Globus pallidus (tissue), 1 donor: ENCODE results near the gene KLHDC10.
"Not testable (repeated sequence)": the region's sequence is repeated elsewhere in the genome, so short reads cannot be mapped to it uniquely, and the experiment has no call there.

Experiments
- DNase-seq: peaks from one replicate; pipeline ENCODE4 v3.0.0-alpha.2; 2015; ENCODE audit warnings: low spot score

KLHDC10 gene

GRCh38 chr7:130079846-130080394, 9.6 kb downstream of the KLHDC10 start:
- DNase-seq: no peak

DNA sequence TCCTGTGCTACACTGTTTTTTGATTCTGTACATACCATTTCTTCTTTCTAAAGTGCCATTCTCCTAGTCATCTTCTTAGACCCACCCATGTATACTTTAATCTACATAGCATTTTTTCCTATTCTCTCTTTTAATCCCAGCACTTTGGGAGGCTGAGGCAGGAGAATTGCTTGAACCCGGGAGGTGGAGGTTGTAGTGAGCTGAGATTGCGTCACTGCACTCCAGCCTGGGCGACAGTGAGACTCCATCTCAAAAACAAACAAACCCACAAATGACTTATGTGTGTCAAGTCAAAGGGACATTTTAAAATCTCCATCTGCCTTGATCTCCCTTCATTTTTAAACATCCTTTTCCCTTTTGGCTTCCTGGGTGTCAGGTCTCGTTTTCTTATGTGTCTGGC, 13.2 kb downstream of the KLHDC10 start:
- not testable (repeated sequence) for DNase-seq

DNA sequence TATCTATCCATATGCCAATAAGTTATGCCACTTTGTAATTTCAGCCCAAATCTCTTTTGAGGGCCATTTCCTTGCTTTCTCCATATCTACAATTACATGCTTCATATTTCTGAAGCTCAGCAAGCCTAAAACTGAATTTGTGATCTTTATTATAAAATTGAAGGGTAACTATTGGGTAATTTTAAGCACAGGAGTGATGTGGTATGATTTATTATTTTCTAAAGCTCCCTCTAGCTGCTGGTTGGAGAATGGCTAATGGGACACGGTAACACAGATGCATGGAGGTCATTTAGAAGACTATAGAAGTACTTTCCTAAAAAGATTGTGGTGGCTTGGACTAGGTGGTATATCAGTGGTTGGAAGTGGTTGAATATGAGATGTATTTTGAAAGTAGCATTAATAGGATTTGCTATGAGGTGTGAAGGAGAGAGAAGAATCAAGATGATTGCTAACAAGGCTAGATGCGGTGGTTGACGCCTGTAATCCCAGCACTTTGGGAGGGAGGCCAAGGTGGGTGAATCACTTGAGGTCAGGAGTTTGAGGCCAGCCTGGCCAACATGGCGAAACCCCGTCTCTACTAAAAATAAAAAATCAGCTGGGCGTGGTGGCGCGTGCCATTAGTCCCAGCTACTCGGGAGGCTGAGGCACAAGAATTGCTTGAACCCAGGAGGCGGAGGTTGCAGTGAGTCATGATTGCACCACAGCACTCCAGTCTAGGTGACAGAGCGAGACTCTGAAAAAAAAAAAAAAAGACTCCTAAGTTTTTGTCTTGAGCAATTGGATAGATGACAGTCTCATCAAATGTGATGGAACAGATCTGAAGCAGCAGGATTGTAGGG, 13.9 kb downstream of the KLHDC10 start:
- DNase-seq: no peak

DNA sequence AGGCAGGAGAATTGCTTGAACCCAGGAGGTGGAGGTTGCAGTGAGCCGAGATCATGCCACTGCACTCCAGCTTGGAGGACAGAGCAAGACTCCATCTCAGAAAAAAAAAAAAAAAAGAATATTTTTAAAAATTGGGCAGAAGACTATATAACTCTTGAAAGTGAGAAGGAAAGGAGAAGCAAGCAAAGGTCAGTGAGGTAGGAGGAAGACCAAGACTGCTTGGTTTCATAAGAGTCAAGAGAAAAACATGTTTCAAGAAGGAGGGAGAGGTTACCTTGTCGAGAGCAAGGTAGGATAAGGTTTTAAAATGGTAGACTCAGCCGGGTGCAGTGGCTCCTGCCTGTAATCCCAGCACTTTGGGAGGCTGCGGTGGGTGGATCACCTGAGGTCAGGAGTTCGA, 14.9 kb downstream of the KLHDC10 start:
- DNase-seq: not testable (repeated sequence)

DNA sequence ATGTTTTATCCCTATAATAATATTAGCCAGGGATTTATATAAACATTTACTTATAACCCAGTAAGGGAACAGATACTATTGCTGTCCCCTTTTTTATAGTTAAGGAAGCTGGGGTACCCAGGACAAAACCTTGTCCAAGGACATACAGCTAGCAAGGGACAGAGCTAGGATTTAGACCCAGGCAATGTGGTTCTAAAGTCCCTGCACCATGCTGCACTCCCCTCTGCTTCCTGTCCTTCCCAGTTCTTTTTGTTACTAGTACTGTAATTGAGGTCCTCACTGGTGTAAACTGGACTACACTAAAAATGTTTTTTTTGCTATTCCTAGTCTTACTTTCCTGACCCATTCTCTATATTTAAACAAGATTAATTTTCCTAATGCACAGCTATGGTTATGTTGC, 16.6 kb downstream of the KLHDC10 start:
- DNase-seq: no peak

DNA sequence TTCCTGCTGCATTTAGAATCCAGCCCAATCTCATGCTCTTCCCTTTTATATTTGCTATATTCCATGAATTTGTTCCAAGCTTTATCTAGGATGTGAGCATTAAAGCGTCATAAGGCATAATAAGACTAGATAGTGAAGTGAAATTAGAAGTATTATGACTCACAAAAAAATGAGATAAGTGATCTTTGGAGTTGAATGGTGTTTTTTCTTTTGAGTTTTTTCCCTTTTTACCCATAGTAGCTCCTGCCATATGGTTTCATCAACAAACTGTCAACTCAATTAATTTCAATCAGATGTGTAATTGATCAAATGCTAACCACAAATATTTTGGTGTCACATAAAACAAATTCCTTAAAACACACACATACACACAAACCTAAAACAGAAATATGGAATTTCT, 17.0 kb downstream of the KLHDC10 start:
- no peak for DNase-seq

DNA sequence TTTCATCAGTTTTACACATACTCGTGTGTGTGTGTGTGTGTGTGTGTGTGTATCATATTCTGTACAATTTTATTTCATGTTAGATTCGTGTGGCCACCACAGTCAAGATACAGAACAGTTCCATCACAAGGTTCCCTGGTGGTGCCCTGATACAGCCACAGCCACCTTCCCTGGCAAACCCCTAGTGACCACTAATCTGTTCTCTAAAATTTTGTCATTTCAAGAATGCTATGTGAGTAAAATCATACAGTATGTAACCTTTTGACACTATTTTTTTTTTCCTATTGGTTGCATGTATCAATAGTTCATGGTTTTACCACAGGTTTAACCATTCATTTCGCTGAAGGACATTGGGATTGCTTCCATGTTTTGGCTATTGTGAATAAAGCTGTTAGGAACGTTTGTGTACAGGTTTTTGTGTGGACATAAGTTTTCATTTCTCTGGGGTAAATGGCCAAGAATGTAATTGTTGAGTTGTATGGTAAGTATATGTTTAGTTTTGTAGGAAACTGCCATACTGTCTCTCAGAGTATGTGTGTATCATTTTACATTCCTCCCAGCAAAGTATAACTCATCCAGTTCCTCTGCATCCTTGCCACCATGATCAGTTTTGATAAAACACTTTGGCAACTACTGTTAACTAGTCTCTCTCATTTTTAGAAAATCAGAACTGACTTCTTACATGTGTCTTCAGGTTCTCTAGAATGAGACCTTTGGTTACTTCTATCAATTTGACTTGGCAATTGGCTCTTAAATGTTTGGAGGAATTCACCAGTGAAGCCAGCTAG, 20.6 kb downstream of the KLHDC10 start:
- DNase-seq: no peak

- no peak for DNase-seq
Measured at GRCh38 chr7:130091999-130092398, 21.7 kb downstream of the KLHDC10 start.

DNA sequence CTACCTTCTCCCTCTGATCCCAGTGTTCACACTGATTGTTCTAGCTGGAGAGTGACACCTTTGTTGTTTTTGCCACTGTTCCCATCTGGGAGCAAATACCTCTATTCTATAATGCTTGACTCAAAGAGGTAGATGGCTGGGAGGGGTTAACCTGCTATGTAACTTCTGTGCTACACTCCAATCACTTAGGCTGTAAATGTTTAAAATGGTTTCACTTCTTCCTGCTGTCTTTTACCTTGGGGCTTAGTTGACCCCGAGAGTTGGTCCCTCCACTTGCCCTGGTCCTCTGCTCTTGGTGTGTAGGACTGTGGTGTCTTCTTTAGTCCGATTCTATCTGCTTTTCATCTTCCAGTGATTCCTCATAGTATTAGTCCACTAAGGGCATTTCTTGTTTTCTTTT, 22.3 kb downstream of the KLHDC10 start:
- DNase-seq: no peak

DNA sequence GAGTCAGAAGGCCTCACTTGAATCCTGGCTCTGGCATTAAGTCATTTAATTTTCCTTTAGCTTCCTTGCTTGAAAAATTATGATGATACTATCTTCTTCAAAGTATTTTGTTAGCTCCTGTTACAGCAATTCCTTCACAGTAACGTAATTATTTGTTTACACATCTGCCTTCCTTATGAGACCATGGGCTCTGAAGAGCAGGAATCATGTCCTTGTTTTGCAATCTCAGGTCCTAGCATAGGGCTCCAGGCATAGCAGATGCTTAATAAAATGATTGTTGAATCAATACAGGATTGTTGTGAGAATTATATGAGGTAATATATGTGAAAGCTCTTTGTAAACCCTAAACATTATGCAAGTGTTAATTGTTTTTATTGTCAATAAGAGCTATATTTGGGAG, 25.5 kb downstream of the KLHDC10 start:
- no peak for DNase-seq

GRCh38 chr7:130096243-130096827, 26.0 kb downstream of the KLHDC10 start:
- DNase-seq: no peak

DNA sequence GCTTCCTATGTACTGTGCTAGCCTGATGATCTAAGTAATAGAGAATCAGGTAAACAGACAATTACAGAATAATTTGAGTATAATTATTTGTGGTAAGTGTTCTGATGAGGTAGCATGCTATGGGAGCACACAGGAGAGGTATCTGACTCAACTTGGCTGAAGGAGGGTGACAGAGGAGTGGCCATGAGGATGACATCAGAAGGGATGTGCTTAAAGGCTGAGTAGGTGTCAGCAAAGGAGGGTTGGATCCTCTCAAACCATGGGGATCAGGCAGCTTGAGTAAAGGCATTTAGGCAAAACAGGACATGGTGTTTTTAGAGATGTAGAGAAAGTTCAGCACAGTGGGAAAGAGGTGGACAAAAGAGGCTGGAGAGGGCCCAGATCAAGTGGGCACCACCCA, 29.0 kb downstream of the KLHDC10 start:
- DNase-seq: no peak

GRCh38 chr7:130102588-130102987, 32.3 kb downstream of the KLHDC10 start:
- no peak for DNase-seq

DNA sequence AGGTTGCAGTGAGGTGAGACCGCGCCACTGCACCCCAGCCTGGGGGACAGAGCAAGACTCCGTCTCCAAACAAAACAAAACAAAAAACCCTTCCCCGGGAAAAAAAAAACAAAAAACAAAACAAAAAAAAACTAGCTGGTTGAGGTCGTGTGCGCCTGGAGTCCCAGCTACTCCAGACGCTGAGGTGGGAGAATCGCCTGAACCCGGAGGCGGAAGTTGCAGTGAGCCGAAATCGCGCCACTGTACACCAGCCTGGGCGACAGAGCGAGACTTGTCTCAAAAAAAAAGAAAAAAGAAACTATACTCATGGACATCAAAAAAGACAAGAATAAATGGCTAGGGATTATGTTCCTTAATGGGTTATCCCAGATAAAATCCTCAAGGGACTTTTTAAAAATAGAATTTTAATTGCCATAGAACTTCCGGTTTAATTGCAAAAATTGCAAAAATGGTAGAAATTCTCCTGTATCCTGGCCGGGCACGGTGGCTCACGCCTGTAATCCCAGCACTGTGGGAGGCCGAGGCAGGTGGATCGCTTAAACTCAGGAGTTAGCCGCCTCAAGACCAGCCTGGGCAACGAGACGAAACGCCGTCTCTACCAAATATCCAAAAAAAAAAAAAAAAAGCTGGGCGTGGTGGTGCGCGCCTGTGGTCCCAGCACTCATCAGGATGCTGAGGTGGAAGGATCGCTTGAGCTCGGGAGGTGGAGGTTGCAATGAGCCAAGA, 37.8 kb downstream of the KLHDC10 start:
- DNase-seq: no peak

- DNase-seq: no peak
Measured at GRCh38 chr7:130108809-130109208, 38.5 kb downstream of the KLHDC10 start.

DNA sequence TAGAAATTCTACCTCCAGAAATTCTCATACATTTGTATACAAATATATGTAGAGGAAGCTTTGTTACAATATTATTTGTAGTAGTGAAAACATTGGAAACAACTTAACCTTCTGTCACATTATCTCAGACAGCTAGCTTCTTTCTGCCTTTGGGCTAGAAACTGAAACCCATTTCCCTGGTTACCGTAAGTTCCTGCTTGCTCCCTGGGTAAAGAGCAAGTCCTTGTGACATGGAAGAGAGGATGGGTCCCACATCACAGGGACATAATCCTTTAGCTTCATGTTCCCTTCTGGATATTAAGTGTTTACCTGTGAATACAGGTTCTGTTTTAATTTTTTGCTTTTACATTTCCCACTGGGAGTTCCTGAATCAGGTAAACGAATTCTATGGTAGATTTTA, 41.8 kb downstream of the KLHDC10 start:
- DNase-seq: no peak

GRCh38 chr7:130112662-130113425, 42.5 kb downstream of the KLHDC10 start:
- no peak for DNase-seq

DNA sequence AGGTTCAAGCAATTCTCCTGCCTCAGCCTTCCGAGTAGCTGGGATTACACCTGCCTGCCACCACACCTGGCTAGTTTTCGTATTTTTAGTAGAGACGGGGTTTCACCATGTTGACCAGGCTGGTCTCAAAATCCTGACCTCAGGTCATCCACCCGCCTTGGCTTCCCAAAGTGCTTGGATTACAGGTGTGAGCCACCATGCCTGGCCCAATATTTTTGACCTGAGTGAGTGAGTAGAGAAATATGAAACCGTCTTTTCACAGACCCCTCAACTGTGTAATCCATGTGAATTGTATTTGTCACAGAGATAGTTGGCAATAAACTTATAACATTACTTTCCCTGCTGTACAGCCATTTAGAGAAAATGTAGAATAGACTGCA, 43.1 kb downstream of the KLHDC10 start:
- DNase-seq: not testable (repeated sequence)

DNA sequence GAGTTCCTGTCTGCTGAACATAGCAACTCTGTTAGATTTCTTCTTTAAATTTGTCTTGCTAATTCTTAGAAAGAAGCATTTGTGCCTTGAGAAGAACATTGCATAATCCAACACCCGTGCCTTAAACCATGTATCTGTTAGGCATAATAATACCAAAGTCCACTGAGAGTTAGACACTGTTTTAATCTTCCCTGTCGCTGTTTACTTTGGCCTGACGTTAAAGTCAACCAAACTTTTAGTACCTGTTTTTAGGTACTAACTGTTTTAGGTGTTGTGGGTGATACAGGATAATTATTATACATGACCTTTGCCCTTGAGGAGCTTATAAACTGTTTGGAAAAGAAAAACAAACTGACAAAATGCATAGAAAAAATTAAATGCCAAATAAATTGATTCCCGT, 43.6 kb downstream of the KLHDC10 start:
- DNase-seq: no peak

- DNase-seq: no peak
Measured at GRCh38 chr7:130114374-130114773, 44.0 kb downstream of the KLHDC10 start.

DNA sequence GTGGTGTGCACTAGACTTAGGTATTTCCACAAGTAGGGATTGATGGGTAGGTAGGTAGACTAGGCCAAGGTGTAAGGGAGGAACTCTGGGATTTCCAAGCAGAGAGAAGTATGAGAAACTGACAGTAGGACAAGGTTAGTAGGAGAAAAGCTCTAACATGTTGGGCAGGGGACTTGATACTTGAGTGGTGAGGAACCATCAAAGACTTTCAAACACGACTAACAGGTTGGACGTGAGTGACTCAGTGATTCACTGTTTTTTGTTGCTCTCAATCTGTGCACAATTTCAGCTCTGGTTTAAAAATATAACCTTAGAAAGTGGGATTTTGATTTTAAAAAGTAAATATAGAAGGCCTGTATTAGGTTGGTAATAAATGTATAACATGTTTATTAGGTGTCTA, 44.4 kb downstream of the KLHDC10 start:
- no peak for DNase-seq
